Articular chondrocyte of knee joint (primary cell): ENCODE measurements around the gene AGBL4. TPM values are rescaled to one million over a fixed set of nuclear protein-coding genes. Genes with fewer than 3 reads are reported as not detected.

Experiments used
- small RNA-seq: library from RNA; depleted of rRNA; stranded (forward); fragments of <200 nt; gene quantifications from one replicate; pipeline ENCODE3, GENCODE V24; 2012
- total RNA-seq: library from RNA; depleted of rRNA; stranded (reverse); fragments of >200 nt; gene quantifications from 2 replicates; pipeline ENCODE4 v1.2.3, GENCODE V29; 2012

The AGBL4 gene
- not detected in 2 replicates for total RNA-seq

DNA sequence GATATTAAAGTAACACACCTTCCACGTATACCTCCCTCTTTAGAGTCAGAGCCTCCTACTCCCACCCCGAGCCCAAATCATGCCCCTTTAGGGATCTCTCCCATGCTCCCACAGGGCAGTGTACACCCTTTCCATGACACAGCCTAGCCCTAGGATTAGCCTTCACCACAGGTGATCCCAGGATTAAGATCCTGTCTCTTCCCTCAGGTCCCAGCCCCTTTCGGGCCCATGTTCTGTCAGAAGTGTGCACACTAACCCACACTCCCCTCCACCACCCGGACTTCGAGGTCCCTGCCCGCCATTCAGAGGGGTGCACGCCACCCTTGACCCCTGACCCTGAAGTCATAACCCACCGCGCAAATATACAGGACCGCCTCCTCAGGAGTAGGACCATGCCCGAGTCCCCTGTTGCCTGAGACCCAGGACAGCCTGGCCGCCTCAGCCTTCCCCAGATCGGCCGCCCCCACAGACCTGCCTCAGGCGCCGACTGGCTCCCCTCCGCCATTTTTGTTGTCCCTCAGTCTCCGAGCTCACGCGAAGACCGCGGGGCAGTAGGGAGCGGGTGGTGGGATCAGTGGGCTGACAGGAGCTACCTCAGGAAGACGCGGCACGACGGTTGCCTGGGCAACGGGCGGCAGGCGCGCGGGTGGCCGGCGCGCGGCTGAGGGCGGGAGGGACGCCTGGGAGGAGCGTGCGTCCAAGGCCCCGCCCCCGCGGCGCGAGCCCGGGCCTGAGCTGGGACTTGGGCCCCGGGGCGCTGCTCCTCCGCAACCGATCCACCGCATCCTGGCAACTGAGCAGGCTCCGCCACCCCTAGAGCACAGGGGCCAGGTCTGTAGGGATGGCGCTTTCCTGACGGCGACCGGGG, at the start of gene AGBL4:
TSS of gene AGBL4 (minus strand) at position 663 of the 868 bp plus-strand sequence.

DNA sequence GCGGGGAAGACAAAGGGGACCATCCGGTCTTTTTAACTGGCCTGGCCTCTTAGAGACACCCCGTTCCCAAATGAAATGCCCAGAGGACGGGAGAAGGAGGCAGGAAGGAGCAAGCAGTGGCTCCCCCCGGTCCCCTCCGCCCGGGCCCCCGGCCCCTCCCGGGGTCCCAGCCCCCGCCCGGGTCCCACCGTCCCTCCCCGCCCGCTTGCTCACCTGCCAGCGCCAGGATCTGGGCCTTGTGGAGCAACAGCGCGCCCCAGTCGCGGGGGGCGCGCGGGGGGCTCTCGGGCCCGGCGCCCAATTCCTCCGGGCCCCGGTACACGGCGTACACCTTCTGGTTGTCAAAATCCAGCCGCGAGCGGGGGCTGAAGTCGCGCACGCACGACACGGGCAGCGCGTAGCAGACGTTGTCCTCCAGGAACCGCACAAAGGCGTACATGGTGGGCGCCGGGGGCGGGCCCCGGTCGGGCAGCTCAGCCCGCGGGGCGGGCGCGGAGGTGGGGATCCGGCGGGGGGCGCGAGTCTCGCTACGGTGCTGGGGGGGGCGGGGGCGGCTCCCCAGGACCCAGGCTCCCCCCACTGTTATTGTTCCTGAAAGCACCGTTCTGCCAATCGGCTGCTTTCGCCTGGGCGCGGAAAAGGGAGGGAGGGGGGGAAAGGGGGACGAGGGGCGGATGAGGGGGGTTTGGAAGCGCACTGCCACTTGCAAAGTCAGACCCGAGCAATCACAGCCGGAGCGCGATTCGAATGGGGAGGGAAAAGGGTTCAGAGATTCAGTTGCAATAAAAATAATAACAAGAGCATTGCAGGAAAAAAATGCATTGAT, 1247.1 kb downstream of the AGBL4 start, which contains the start of gene BEND5:
TSS of gene BEND5 (minus strand) at position 499 of the 826 bp plus-strand sequence. CDS start at position 439, 60 bp downstream.

Small RNAs within 50 kb of the gene (small RNA-seq; reads per million reads assigned to genes)
- not detected for gene AL390023.1

Other genes starting within 250 kb of the AGBL4 start
- gene ELAVL4, start 85.0 kb upstream of the AGBL4 start, total RNA-seq = not detected in 2 replicates